Measurements from ENCODE around the gene PIP4K2B. TPM values are rescaled to one million over a fixed set of nuclear protein-coding genes. Genes with fewer than 3 reads are reported as not detected.

PIP4K2B gene
- total and polyA plus RNA-seq, 2 donors (not counting 1 experiment from before 2014, with no cell fraction given) = 24.0 to 42.9 TPM

DNA sequence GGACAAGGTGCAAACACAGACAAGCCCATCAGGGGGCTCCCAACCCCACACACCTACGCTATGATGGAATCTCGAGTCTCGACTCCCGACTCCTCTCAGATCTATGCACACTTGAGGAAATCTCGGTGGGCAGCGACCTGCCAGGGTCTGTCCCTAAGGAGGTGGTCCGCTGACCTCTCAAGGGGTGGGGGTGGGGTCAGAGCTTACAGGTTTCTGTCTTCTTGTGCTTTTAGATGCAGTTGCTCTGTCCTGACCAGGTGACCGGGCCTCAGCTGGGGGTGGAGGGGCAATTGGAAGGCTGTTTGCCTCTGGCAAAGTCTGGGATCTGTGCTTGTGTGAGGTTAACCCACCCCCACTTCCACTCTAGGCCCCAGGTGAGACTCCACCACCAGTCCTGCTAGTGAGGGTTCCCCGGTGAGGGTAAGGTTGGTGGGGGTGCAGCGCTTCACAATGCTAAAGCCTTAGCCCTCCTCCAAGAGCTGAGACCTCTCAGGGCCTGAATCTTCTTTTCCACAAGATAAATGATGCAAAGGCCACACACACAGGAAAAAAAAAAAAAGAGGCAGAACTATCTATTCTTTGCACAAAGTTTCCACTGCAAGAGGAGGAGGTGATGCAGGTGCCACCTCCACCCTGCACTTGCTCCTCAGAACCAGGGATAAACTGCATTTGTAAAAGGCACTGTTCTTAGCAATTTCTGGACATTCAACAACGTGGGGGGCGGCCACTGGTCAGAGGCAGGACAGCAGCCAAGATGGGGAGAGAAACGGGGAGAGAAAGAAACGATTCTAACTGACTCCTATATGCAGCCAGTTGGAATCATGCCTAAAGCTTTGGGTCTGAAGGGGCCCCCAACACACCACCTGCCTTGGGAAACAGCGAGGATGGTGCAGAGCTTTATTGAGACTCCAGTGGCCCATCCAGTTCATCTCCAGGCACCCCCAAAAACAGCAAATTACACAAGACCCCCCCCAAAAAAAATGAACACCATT, 65.1 kb downstream of the PIP4K2B start:
- CTCF ChIA-PET = interaction anchor here (0.6 to 4.5 kb wide), 24 partner anchors 9 to 441 kb away, joined by 3 to 172 read pairs (median 4); partner anchors contain the start of genes EPOP, MLLT6 and PSMB3
- intact Hi-C loops (cut with micrococcal nuclease) = no loop called here
- H3K9me3 Mint-ChIP-seq (ENCODE audit: insufficient read depth) = no peaks in the 10 kb centered on the region
- 80% methylated on average over 4 of the region's 15 CpGs for WGBS (ENCODE audit: insufficient coverage)
- Histone ChIP-seq H3K27me3 (replicated peaks in 1 of 4; ENCODE audit: control extremely low read depth in 1 of 4, control insufficient read depth in 3 of 4, insufficient read depth in 4 of 4, low read length in 3 of 4) (no peaks in the 10 kb centered on the region), H3K36me3 (replicated peaks in 1 of 2; ENCODE audit: control extremely low read depth in 1 of 2, control insufficient read depth in 1 of 2, extremely low read depth in 1 of 2, insufficient read depth in 2 of 2, low read length in 1 of 2) (no peaks in the 10 kb centered on the region), H3K4me1 (ENCODE audit: control insufficient read depth in 2 of 2, insufficient read depth in 2 of 2, low read length in 2 of 2) (peaks cover 9 to 31% of the 10 kb centered on the region in 2 donors), H3K9ac (ENCODE audit: low read length) (no peak overlapping the region), H2AFZ (ENCODE audit: insufficient read depth, low read depth, low read length, poor library complexity, severe bottlenecking) (no peak overlapping the region), H4K20me1 (ENCODE audit: control insufficient read depth, insufficient read depth, low read length, poor library complexity, severe bottlenecking) (peaks cover 7% of the 10 kb centered on the region), H3K4me3 (ENCODE audit: control extremely low read depth in 1 of 5, extremely low read depth in 1 of 5, insufficient read depth in 1 of 5, low read depth in 2 of 5, low read length in 4 of 5) (no peak overlapping the region), H3K9me3 (ENCODE audit: control extremely low read depth in 1 of 3, control insufficient read depth in 2 of 3, insufficient read depth in 1 of 3, low read length in 2 of 3) (no peaks in the 10 kb centered on the region), H3K79me2 (ENCODE audit: control insufficient read depth, insufficient read depth, low read length) (no peaks in the 10 kb centered on the region), H3K4me2 (replicated peaks; ENCODE audit: low read depth, low read length, poor library complexity, severe bottlenecking) (no peak overlapping the region), H3K27ac (ENCODE audit: low read length in 2 of 2) (no peak overlapping the region)
- H3K27me3 Mint-ChIP-seq = peaks cover 4% of the 10 kb centered on the region
- H3K4me3 Mint-ChIP-seq = no peak overlapping the region
- peak overlapping the region; percentile 56 for H3K27ac Mint-ChIP-seq
- peak; percentile 54 for DNase-seq
- no peak for ATAC-seq (ENCODE audit: low read depth)
- H3K4me1 Mint-ChIP-seq = peaks cover 36% of the 10 kb centered on the region
- POLR2A ChIA-PET = interaction anchor here (0.7 to 1.8 kb wide), 2 partner anchors 57 to 466 kb away, joined by 3 to 10 read pairs; partner anchors contain the start of gene RPL19
- no peak for TF ChIP-seq EZH2 (IDR thresholded peaks at IDR 0.05; ENCODE audit: borderline replicate concordance, insufficient read depth, low read depth, low read length, poor library complexity, severe bottlenecking)
- TF ChIP-seq, protein P1, sequence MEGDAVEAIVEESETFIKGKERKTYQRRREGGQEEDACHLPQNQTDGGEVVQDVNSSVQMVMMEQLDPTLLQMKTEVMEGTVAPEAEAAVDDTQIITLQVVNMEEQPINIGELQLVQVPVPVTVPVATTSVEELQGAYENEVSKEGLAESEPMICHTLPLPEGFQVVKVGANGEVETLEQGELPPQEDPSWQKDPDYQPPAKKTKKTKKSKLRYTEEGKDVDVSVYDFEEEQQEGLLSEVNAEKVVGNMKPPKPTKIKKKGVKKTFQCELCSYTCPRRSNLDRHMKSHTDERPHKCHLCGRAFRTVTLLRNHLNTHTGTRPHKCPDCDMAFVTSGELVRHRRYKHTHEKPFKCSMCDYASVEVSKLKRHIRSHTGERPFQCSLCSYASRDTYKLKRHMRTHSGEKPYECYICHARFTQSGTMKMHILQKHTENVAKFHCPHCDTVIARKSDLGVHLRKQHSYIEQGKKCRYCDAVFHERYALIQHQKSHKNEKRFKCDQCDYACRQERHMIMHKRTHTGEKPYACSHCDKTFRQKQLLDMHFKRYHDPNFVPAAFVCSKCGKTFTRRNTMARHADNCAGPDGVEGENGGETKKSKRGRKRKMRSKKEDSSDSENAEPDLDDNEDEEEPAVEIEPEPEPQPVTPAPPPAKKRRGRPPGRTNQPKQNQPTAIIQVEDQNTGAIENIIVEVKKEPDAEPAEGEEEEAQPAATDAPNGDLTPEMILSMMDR (IDR thresholded peaks at IDR 0.05) = peak; percentile 15

Data from B cell (primary cell).